Right atrium auricular region (tissue), 2 donors: Measurements from ENCODE around the gene HSD17B11. TPM values are rescaled to one million over a fixed set of nuclear protein-coding genes. Genes with fewer than 3 reads are reported as not detected.
"Not testable (repeated sequence)": the region's sequence is repeated elsewhere in the genome, so short reads cannot be mapped to it uniquely, and the experiment has no call there.

Experiments
- DNase-seq: peaks from one replicate; pipeline ENCODE4 v3.0.0-alpha.2; 2019; ENCODE audit warnings: low spot score
- H3K27ac ChIP-seq, 2 donors: fragments of 200-600 bp; sonication (generic); 1 replicate in 1 of 2; 2 replicates in 1 of 2; pipeline ENCODE4 v1.5.1; 2016 to 2019
- H3K27me3 ChIP-seq, 2 donors: fragments of 200-600 bp; sonication (generic); one replicate each; pipeline versions ENCODE4 v1.5.1 to v1.6.0; 2017 to 2019
- H3K36me3 ChIP-seq: fragments of 200-600 bp; sonication (generic); one replicate; pipeline ENCODE4 v1.5.1; 2016
- H3K4me1 ChIP-seq, 2 donors: fragments of 200-600 bp; sonication (generic); one replicate each; pipeline versions ENCODE4 v1.5.1 to v1.6.0; 2017 to 2019
- H3K4me3 ChIP-seq, 2 donors: fragments of 200-600 bp; sonication (generic); 1 replicate in 1 of 2; 2 replicates in 1 of 2; pipeline ENCODE4 v1.5.1; 2017 to 2019; ENCODE audit warnings: mild to moderate bottlenecking in 1 of 2, moderate library complexity in 1 of 2
- H3K9me3 ChIP-seq, 2 donors: fragments of 200-600 bp; sonication (generic); one replicate each; pipeline ENCODE4 v1.5.1; 2019
- CTCF ChIP-seq, 2 donors: fragments of 200-600 bp; sonication (generic); IDR thresholded peaks; one replicate each; pipeline ENCODE4 v1.5.1; 2019; ENCODE audit warnings: antibody characterized with exemption in 2 of 2
- total RNA-seq, 2 donors: library from RNA; depleted of rRNA; stranded (reverse); fragments of >200 nt; gene quantifications; one replicate each; pipeline ENCODE4 v1.1.0, GENCODE V29; 2016

Gene HSD17B11
- total RNA-seq, 2 donors from 2014 or later = 32.4 to 33.8 TPM

GRCh38 chr4:87426865-87427517 lies 36.0 kb upstream of the HSD17B11 start:
- DNase-seq = no peak
- H3K4me1 ChIP-seq = peaks cover 0 to 20% of the 10 kb centered on the region in 2 donors
- TF ChIP-seq CTCF (IDR thresholded peaks at IDR 0.05) = no peak
- H3K9me3 ChIP-seq = no peaks in the 10 kb centered on the region
- no peaks in the 10 kb centered on the region for H3K36me3 ChIP-seq
- H3K27ac ChIP-seq = no peak overlapping the region
- H3K4me3 ChIP-seq = no peak overlapping the region
- H3K27me3 ChIP-seq = no peaks in the 10 kb centered on the region

- Histone ChIP-seq H3K4me3 (no peak overlapping the region), H3K27ac (no peak overlapping the region), H3K27me3 (no peaks in the 10 kb centered on the region), H3K36me3 (no peaks in the 10 kb centered on the region), H3K4me1 (peaks cover 0 to 29% of the 10 kb centered on the region in 2 donors), H3K9me3 (no peaks in the 10 kb centered on the region)
- DNase-seq = no peak
- no peak for TF ChIP-seq CTCF (IDR thresholded peaks at IDR 0.05)
Observed at GRCh38 chr4:87425711-87426110, 34.7 kb upstream of the HSD17B11 start.

- not testable (repeated sequence) for H3K27ac ChIP-seq, H3K9me3 ChIP-seq, DNase-seq, H3K36me3 ChIP-seq, H3K27me3 ChIP-seq
- Histone ChIP-seq H3K4me1 (peaks cover 0 to 29% of the 10 kb centered on the region in 2 donors), H3K4me3 (peak overlapping the region; percentile 72 to 79)
Observed at GRCh38 chr4:87424099-87424543, 33.1 kb upstream of the HSD17B11 start.

GRCh38 chr4:87423317-87424098 lies 32.5 kb upstream of the HSD17B11 start:
- H3K36me3 ChIP-seq = no peaks in the 10 kb centered on the region
- peak overlapping the region in 1 of 2 donors; percentile 91 for H3K27ac ChIP-seq
- no peaks in the 10 kb centered on the region for H3K27me3 ChIP-seq
- H3K9me3 ChIP-seq = no peaks in the 10 kb centered on the region
- peaks cover 0 to 29% of the 10 kb centered on the region in 2 donors for H3K4me1 ChIP-seq
- peak in 1 of 2 donors; percentile 22 for TF ChIP-seq CTCF (IDR thresholded peaks at IDR 0.05)
- DNase-seq = no peak
- H3K4me3 ChIP-seq = peak overlapping the region; percentile 72 to 79

GRCh38 chr4:87422104-87423052 lies 31.4 kb upstream of the HSD17B11 start, which contains the start of gene NUDT9:
NUDT9 (plus strand) TSS chr4:87422573; CDS start chr4:87422906, 333 bp downstream.
- peak within 1 kb of the TSS; percentile 88 to 91 for H3K27ac ChIP-seq
- peak within 1 kb of the TSS; percentile 72 to 79 for H3K4me3 ChIP-seq
- no peaks in the 10 kb centered on the region for H3K9me3 ChIP-seq
- H3K4me1 ChIP-seq = peaks cover 0 to 29% of the 10 kb centered on the region in 2 donors
- peak in 1 of 2 donors; percentile 29 for TF ChIP-seq CTCF (IDR thresholded peaks at IDR 0.05)
- H3K27me3 ChIP-seq = no peaks in the 10 kb centered on the region
- DNase-seq = peak; percentile 94
- no peaks in the 10 kb centered on the region for H3K36me3 ChIP-seq
